Liver (tissue), 9 donors: ENCODE measurements around the gene OBI1. TPM values are rescaled to one million over a fixed set of nuclear protein-coding genes. Genes with fewer than 3 reads are reported as not detected.

ENCODE experiments used
- DNase-seq: peaks from one replicate; pipeline ENCODE4 v3.0.0-alpha.2; 2017; ENCODE audit warnings: low spot score
- H3K27ac ChIP-seq, 2 donors: one replicate each; pipeline ENCODE4 v1.7.0; 2013; ENCODE audit warnings: inconsistent platforms in 2 of 2, low read length in 2 of 2, control low read depth in 1 of 2, low read depth in 1 of 2, mild to moderate bottlenecking in 1 of 2
- H3K27me3 ChIP-seq, 4 donors: one replicate each; pipeline versions ENCODE4 v1.6.1 to v1.7.0; 2013; ENCODE audit warnings: low read length in 3 of 4, inconsistent platforms in 1 of 4, mild to moderate bottlenecking in 1 of 4, moderate library complexity in 1 of 4; ENCODE audit not compliant: control insufficient read depth in 4 of 4, insufficient read depth in 4 of 4
- H3K36me3 ChIP-seq, 4 donors: one replicate each; pipeline versions ENCODE4 v1.6.1 to v1.7.0; 2013; ENCODE audit warnings: low read length in 3 of 4, mild to moderate bottlenecking in 3 of 4, low read depth in 1 of 4, moderate library complexity in 1 of 4; ENCODE audit not compliant: control insufficient read depth in 4 of 4, insufficient read depth in 3 of 4
- H3K4me1 ChIP-seq, 4 donors: one replicate each; pipeline versions ENCODE4 v1.6.1 to v1.7.0; 2013; ENCODE audit warnings: low read length in 3 of 4, mild to moderate bottlenecking in 3 of 4, moderate library complexity in 1 of 4; ENCODE audit not compliant: control insufficient read depth in 4 of 4, insufficient read depth in 4 of 4
- H3K4me3 ChIP-seq, 3 donors: one replicate each; pipeline versions ENCODE4 v1.6.1 to v1.7.0; 2013; ENCODE audit warnings: low read length in 3 of 3, control low read depth in 1 of 3, low read depth in 1 of 3, mild to moderate bottlenecking in 1 of 3
- H3K9ac ChIP-seq, 2 donors: one replicate each; pipeline ENCODE4 v1.7.0; 2013; ENCODE audit warnings: low read length in 2 of 2, mild to moderate bottlenecking in 2 of 2, moderate library complexity in 2 of 2, control low read depth in 1 of 2, low read depth in 1 of 2
- H3K9me3 ChIP-seq, 4 donors: one replicate each; pipeline versions ENCODE4 v1.6.1 to v1.7.0; 2013; ENCODE audit warnings: low read length in 3 of 4; ENCODE audit not compliant: control insufficient read depth in 4 of 4
- ATF3 ChIP-seq: IDR thresholded peaks from 2 replicates; pipeline ENCODE4 v1.6.1; 2016; ENCODE audit warnings: antibody characterized with exemption
- CTCF ChIP-seq: fragments of 150-350 bp; IDR thresholded peaks from 2 replicates; pipeline ENCODE4 v1.5.1; 2017; ENCODE audit warnings: improper control_type of control experiment, low read depth, low read length; ENCODE audit not compliant: missing input control
- FOXA1 ChIP-seq: IDR thresholded peaks from 2 replicates; pipeline ENCODE4 v1.6.1; 2016; ENCODE audit warnings: antibody characterized with exemption
- FOXA2 ChIP-seq: IDR thresholded peaks from 2 replicates; pipeline ENCODE4 v1.6.1; 2016; ENCODE audit warnings: antibody characterized with exemption
- HNF4A ChIP-seq, 2 donors: conservative IDR thresholded peaks; 2 replicates each; pipeline ENCODE4 v1.6.1; 2016; ENCODE audit warnings: antibody characterized with exemption in 2 of 2, mild to moderate bottlenecking in 2 of 2
- JUND ChIP-seq, 2 donors: IDR thresholded peaks; 2 replicates each; pipeline ENCODE4 v1.6.1; 2016; ENCODE audit warnings: antibody characterized with exemption in 2 of 2
- MAX ChIP-seq: IDR thresholded peaks from 2 replicates; pipeline ENCODE4 v1.6.1; 2016; ENCODE audit warnings: antibody characterized with exemption
- RAD21 ChIP-seq, 2 donors: IDR thresholded peaks; 2 replicates each; pipeline ENCODE4 v1.6.1; 2016; ENCODE audit warnings: antibody characterized with exemption in 2 of 2, mild to moderate bottlenecking in 2 of 2
- REST ChIP-seq: IDR thresholded peaks from 2 replicates; pipeline ENCODE4 v1.6.1; 2016; ENCODE audit warnings: antibody characterized with exemption, mild to moderate bottlenecking
- RXRA ChIP-seq, 2 donors: IDR thresholded peaks; 2 replicates each; pipeline ENCODE4 v1.6.1; 2017 to 2018; ENCODE audit warnings: antibody characterized with exemption in 2 of 2, mild to moderate bottlenecking in 1 of 2
- SP1 ChIP-seq: IDR thresholded peaks from 2 replicates; pipeline ENCODE4 v1.6.1; 2018; ENCODE audit warnings: antibody characterized with exemption, mild to moderate bottlenecking
- TAF1 ChIP-seq: conservative IDR thresholded peaks from 2 replicates; pipeline ENCODE4 v1.6.1; 2016; ENCODE audit warnings: antibody characterized with exemption, mild to moderate bottlenecking
- ZBTB33 ChIP-seq: IDR thresholded peaks from 2 replicates; pipeline ENCODE4 v1.6.1; 2016; ENCODE audit warnings: antibody characterized with exemption
- WGBS: extraction: QIAGEN DNeasy Blood & Tissue Kit; methylation state at CpG from one replicate; pipeline ENCODE4 v1.1.7; 2013; 5-methylcytosine and 5-hydroxymethylcytosine counted together
- polyA plus RNA-seq, 2 donors: library from polyadenylated mRNA; stranded (reverse) in 1 of 2; unstranded in 1 of 2; fragments of 200-250 nt in 1 of 2; fragments of >200 nt in 1 of 2; fragmentation: Nextera tagmentation in 1 of 2; extraction: Ambion mirVana in 1 of 2; gene quantifications; one replicate each; pipeline versions ENCODE4 v1.2.1 to v1.2.3, GENCODE V29; 2013 to 2015
- total RNA-seq, 2 donors: library from RNA; depleted of rRNA; stranded (reverse); fragments of >200 nt; gene quantifications; one replicate each; pipeline ENCODE4 v1.2.3, GENCODE V29; 2014
- donor health status: healthy.
- donor health status: healthy.
- donor health status: healthy.
- donor health status: healthy.
- donor health status: healthy.

The OBI1 gene
- total and polyA plus RNA-seq, 4 donors = 1.7 to 8.9 (median 3.0) TPM

- Histone ChIP-seq H3K4me3 (no peak overlapping the region), H3K9ac (no peak overlapping the region), H3K4me1 (peaks cover 10 to 44% (median 31%) of the 10 kb centered on the region in 4 donors), H3K9me3 (peaks cover 0 to 9% (median 2%) of the 10 kb centered on the region in 4 donors), H3K27me3 (peaks cover 0 to 38% (median 23%) of the 10 kb centered on the region in 4 donors), H3K27ac (no peak overlapping the region), H3K36me3 (no peaks in the 10 kb centered on the region)
- TF ChIP-seq ZBTB33 = no peak
- TF ChIP-seq JUND (IDR thresholded peaks at IDR 0.05) = no peak
- no peak for TF ChIP-seq SP1
- no peak for TF ChIP-seq HNF4A (conservative IDR thresholded peaks at IDR 0.05)
- TF ChIP-seq RXRA (IDR thresholded peaks at IDR 0.05) = no peak
- no peak for TF ChIP-seq MAX
- no peak for TF ChIP-seq TAF1
- no peak for TF ChIP-seq FOXA1
- 12% methylated on average over 5 of the region's 5 CpGs for WGBS
- no peak for DNase-seq
Observed at GRCh38 chr13:78598966-78599644, 59.9 kb downstream of the OBI1 start.

- Histone ChIP-seq H3K9me3 (peaks cover 0 to 12% (median 2%) of the 10 kb centered on the region in 4 donors), H3K27ac (no peak overlapping the region), H3K4me3 (no peak overlapping the region), H3K9ac (no peak overlapping the region), H3K27me3 (peaks cover 0 to 40% (median 22%) of the 10 kb centered on the region in 4 donors), H3K36me3 (no peaks in the 10 kb centered on the region), H3K4me1 (peaks cover 10 to 40% (median 26%) of the 10 kb centered on the region in 4 donors)
- DNase-seq = no peak
- 13% methylated on average over 3 of the region's 3 CpGs for WGBS
- TF ChIP-seq RXRA (IDR thresholded peaks at IDR 0.05) (no peak), JUND (IDR thresholded peaks at IDR 0.05) (no peak), SP1 (no peak), ATF3 (no peak), MAX (no peak), FOXA2 (no peak)
Observed at GRCh38 chr13:78598116-78598781, 60.7 kb downstream of the OBI1 start.

- Histone ChIP-seq H3K9me3 (peaks cover 0 to 12% (median 2%) of the 10 kb centered on the region in 4 donors), H3K27ac (no peak overlapping the region), H3K4me3 (no peak overlapping the region), H3K27me3 (peaks cover 0 to 46% (median 22%) of the 10 kb centered on the region in 4 donors), H3K9ac (no peak overlapping the region), H3K4me1 (peaks cover 9 to 33% (median 21%) of the 10 kb centered on the region in 4 donors), H3K36me3 (no peaks in the 10 kb centered on the region)
- 16% methylated on average over 7 of the region's 7 CpGs for WGBS
- no peak for DNase-seq
- TF ChIP-seq SP1 (no peak), RAD21 (IDR thresholded peaks at IDR 0.05) (no peak), REST (no peak), FOXA2 (no peak), CTCF (no peak), ATF3 (no peak), ZBTB33 (no peak), MAX (no peak), RXRA (IDR thresholded peaks at IDR 0.05) (no peak)
Observed at GRCh38 chr13:78597602-78597932, 61.4 kb downstream of the OBI1 start.
